CD14-positive monocyte (primary cell): ENCODE results near the gene ZNF598. TPM values are rescaled to one million over a fixed set of nuclear protein-coding genes. Genes with fewer than 3 reads are reported as not detected.

ENCODE experiments used
- DNase-seq, 3 donors: peaks; one replicate each; pipeline ENCODE4 v3.0.0-alpha.2; 2011 to 2022
- H2AFZ ChIP-seq: 2 replicates; pipeline ENCODE4 v1.6.0; 2012; ENCODE audit warnings: mild to moderate bottlenecking, low read depth, low read length, inconsistent platforms; ENCODE audit not compliant: insufficient read depth, poor library complexity, severe bottlenecking
- H3K27ac ChIP-seq, 2 donors: 1 replicate in 1 of 2; 2 replicates in 1 of 2; pipeline ENCODE4 v1.5.1; 2012 to 2013; ENCODE audit warnings: low read length in 2 of 2, control low read depth in 1 of 2, inconsistent platforms in 1 of 2, low read depth in 1 of 2, mild to moderate bottlenecking in 1 of 2
- H3K27me3 ChIP-seq, 2 donors: one replicate each; pipeline versions ENCODE4 v1.6.0 to v1.6.1; 2011 to 2013; ENCODE audit warnings: low read length in 2 of 2; ENCODE audit not compliant: control insufficient read depth in 2 of 2, insufficient read depth in 2 of 2
- H3K36me3 ChIP-seq, 2 donors: replicated peaks in 1 of 2; 1 replicate in 1 of 2; 2 replicates in 1 of 2; pipeline versions ENCODE4 v1.5.1 to v1.6.1; 2012 to 2013; ENCODE audit warnings: low read length in 2 of 2, control low read depth in 1 of 2, inconsistent platforms in 1 of 2, mild to moderate bottlenecking in 1 of 2; ENCODE audit not compliant: insufficient read depth in 2 of 2, control insufficient read depth in 1 of 2
- H3K4me1 ChIP-seq, 2 donors: 1 replicate in 1 of 2; 2 replicates in 1 of 2; pipeline versions ENCODE4 v1.5.1 to v1.6.1; 2012 to 2013; ENCODE audit warnings: low read length in 2 of 2, control low read depth in 1 of 2, inconsistent platforms in 1 of 2, mild to moderate bottlenecking in 1 of 2, moderate library complexity in 1 of 2; ENCODE audit not compliant: insufficient read depth in 2 of 2, control insufficient read depth in 1 of 2
- H3K4me2 ChIP-seq: replicated peaks from 2 replicates; pipeline ENCODE3; 2012; ENCODE audit warnings: low read length, moderate library complexity, mild to moderate bottlenecking; ENCODE audit not compliant: poor library complexity, severe bottlenecking; ENCODE audit errors: extremely low read depth
- H3K4me3 ChIP-seq, 3 experiments: fragments of 200-600 bp in 1 of 3; sonication (generic) in 1 of 3; replicated peaks in 1 of 3; 1 replicate in 2 of 3; 2 replicates in 1 of 3; pipeline ENCODE4 v1.5.1; 2011 to 2013; ENCODE audit warnings: low read length in 3 of 3, mild to moderate bottlenecking in 3 of 3, control low read depth in 2 of 3, low read depth in 2 of 3, inconsistent platforms in 1 of 3, moderate library complexity in 1 of 3
- H3K79me2 ChIP-seq: 2 replicates; pipeline ENCODE4 v1.6.0; 2012; ENCODE audit warnings: mild to moderate bottlenecking, control low read depth, inconsistent platforms, low read length, moderate library complexity; ENCODE audit not compliant: insufficient read depth
- H3K9ac ChIP-seq: 2 replicates; pipeline ENCODE4 v1.6.0; 2017; ENCODE audit warnings: low read length, mild to moderate bottlenecking; ENCODE audit not compliant: insufficient read depth, poor library complexity, severe bottlenecking
- H3K9me3 ChIP-seq, 2 donors: replicated peaks in 1 of 2; 1 replicate in 1 of 2; 2 replicates in 1 of 2; pipeline versions ENCODE4 v1.5.1 to v1.6.1; 2012 to 2013; ENCODE audit warnings: low read length in 2 of 2, control low read depth in 1 of 2; ENCODE audit not compliant: control insufficient read depth in 1 of 2, insufficient read depth in 1 of 2
- H4K20me1 ChIP-seq: 2 replicates; pipeline ENCODE4 v1.6.0; 2012; ENCODE audit warnings: mild to moderate bottlenecking, low read length, control low read depth, moderate library complexity; ENCODE audit not compliant: insufficient read depth
- H3K27ac Mint-ChIP-seq, 7 donors: one replicate each; pipeline ENCODE4 v1.8.0; 2020; ENCODE audit warnings: mild to moderate bottlenecking in 7 of 7, mixed read lengths in 7 of 7, moderate library complexity in 6 of 7, inconsistent platforms in 2 of 7
- H3K27me3 Mint-ChIP-seq, 3 donors: one replicate each; pipeline ENCODE4 v1.8.0; 2021 to 2022; ENCODE audit warnings: low read depth in 3 of 3, mild to moderate bottlenecking in 3 of 3, mixed read lengths in 3 of 3, moderate library complexity in 3 of 3, inconsistent platforms in 1 of 3
- H3K36me3 Mint-ChIP-seq, 2 donors: one replicate each; pipeline ENCODE4 v1.8.0; 2020; ENCODE audit warnings: mixed read lengths in 2 of 2, inconsistent platforms in 1 of 2, mild to moderate bottlenecking in 1 of 2
- H3K4me1 Mint-ChIP-seq: one replicate; pipeline ENCODE4 v1.8.0; 2020; ENCODE audit warnings: mild to moderate bottlenecking, mixed read lengths
- H3K4me3 Mint-ChIP-seq, 2 donors: one replicate each; pipeline ENCODE4 v1.8.0; 2020; ENCODE audit warnings: mild to moderate bottlenecking in 2 of 2, mixed read lengths in 2 of 2, moderate library complexity in 1 of 2
- H3K9me3 Mint-ChIP-seq, 7 donors: one replicate each; pipeline ENCODE4 v1.8.0; 2020 to 2022; ENCODE audit warnings: mixed read lengths in 7 of 7, mild to moderate bottlenecking in 6 of 7, moderate library complexity in 6 of 7, inconsistent platforms in 2 of 7
- WGBS: methylation state at CpG from one replicate; pipeline ENCODE4 v1.1.5; 2013; ENCODE audit warnings: missing lambda C conversion rate; ENCODE audit not compliant: insufficient coverage; 5-methylcytosine and 5-hydroxymethylcytosine counted together
- intact Hi-C, 2 donors: fragments of 100-400 bp; cut with micrococcal nuclease; formaldehyde crosslinking; loops; one replicate each; pipeline versions ENCODE4 v1.15.0 to v1.15.1; 2023
- polyA plus RNA-seq, 3 donors: library from polyadenylated mRNA; depleted of rRNA in 1 of 3; unstranded in 2 of 3; stranded (reverse) in 1 of 3; fragments of 300-500 nt in 2 of 3; fragments of >200 nt in 1 of 3; fragmentation: Illumina TruSeq in 2 of 3; gene quantifications; 1 replicate in 2 of 3; 2 replicates in 1 of 3; pipeline ENCODE4 v1.2.3, GENCODE V29; 2012 to 2021
- TF ChIP-seq, protein P1 (sequence below): fragments of 200-600 bp; IDR thresholded peaks from one replicate; pipeline ENCODE4 v1.8.0; 2022; ENCODE audit warnings: antibody characterized with exemption, mild to moderate bottlenecking

ZNF598 gene
- polyA plus RNA-seq, 3 donors = 1.4 to 42.1 (median 1.5) TPM

DNA sequence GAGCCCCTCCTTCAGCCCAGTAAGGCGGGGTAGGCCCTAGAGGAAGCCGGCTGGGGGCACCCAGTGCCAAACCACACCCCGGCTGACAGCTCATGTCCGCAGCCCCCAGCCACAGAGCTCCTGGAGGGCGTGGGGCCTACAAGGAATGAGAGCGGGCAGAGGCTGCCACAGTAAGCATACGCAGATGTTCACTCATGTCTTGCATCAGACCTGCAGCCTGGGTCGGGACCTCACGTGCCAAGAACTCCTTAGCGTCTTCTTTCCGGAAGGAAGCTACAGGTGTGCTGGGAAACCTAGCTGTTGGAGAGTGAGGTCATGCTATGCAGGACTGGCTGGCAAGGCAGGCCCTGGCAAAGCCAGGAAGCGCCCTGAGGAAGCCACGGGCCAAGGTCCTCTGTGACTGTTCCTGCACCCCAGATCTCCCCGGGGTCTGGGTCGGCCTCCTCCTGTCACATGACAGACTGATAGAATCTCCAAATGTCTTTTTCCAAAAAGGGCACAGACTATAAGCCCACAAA lies 1.6 kb downstream of the ZNF598 start:
- H2AFZ ChIP-seq = no peak overlapping the region
- no peak overlapping the region for H3K9ac ChIP-seq
- peaks cover 57% of the 10 kb centered on the region for H4K20me1 ChIP-seq
- 0% methylated on average over 15 of the region's 15 CpGs for WGBS
- intact Hi-C loops = loop anchor here (5.0 to 10.0 kb wide), 4 partner anchors 39 to 247 kb away; partner anchors contain the start of genes ECI1 (in 1 of the 2), NTHL1 (in 1 of the 2) and TSC2 (in 1 of the 2)
- peak in 1 of 3 donors; percentile 47 for DNase-seq
- peak overlapping the region in 2 of 3 experiments; percentile 59 to 85 for H3K4me3 ChIP-seq
- no peaks in the 10 kb centered on the region for H3K9me3 ChIP-seq
- H3K36me3 ChIP-seq = peaks cover 5% of the 10 kb centered on the region in 2 donors
- peak overlapping the region in 1 of 2 donors; percentile 85 for H3K27ac ChIP-seq
- peaks cover 0 to 2% (median 0%) of the 10 kb centered on the region in 7 donors for H3K9me3 Mint-ChIP-seq
- H3K4me1 Mint-ChIP-seq = peaks cover 50% of the 10 kb centered on the region
- peaks cover 60% of the 10 kb centered on the region for H3K79me2 ChIP-seq
- H3K4me1 ChIP-seq = peaks cover 40 to 67% of the 10 kb centered on the region in 2 donors
- no peaks in the 10 kb centered on the region for H3K27me3 ChIP-seq
- peak overlapping the region; percentile 81 to 89 for H3K4me3 Mint-ChIP-seq
- peaks cover 0 to 1% (median 0%) of the 10 kb centered on the region in 3 donors for H3K27me3 Mint-ChIP-seq
- TF ChIP-seq, protein P1, sequence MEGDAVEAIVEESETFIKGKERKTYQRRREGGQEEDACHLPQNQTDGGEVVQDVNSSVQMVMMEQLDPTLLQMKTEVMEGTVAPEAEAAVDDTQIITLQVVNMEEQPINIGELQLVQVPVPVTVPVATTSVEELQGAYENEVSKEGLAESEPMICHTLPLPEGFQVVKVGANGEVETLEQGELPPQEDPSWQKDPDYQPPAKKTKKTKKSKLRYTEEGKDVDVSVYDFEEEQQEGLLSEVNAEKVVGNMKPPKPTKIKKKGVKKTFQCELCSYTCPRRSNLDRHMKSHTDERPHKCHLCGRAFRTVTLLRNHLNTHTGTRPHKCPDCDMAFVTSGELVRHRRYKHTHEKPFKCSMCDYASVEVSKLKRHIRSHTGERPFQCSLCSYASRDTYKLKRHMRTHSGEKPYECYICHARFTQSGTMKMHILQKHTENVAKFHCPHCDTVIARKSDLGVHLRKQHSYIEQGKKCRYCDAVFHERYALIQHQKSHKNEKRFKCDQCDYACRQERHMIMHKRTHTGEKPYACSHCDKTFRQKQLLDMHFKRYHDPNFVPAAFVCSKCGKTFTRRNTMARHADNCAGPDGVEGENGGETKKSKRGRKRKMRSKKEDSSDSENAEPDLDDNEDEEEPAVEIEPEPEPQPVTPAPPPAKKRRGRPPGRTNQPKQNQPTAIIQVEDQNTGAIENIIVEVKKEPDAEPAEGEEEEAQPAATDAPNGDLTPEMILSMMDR = no peak
- H3K27ac Mint-ChIP-seq = peak overlapping the region; percentile 72 to 91 (median 85)
- H3K36me3 Mint-ChIP-seq = peaks cover 4 to 11% of the 10 kb centered on the region in 2 donors
- H3K4me2 ChIP-seq = peak overlapping the region; percentile 94

DNA sequence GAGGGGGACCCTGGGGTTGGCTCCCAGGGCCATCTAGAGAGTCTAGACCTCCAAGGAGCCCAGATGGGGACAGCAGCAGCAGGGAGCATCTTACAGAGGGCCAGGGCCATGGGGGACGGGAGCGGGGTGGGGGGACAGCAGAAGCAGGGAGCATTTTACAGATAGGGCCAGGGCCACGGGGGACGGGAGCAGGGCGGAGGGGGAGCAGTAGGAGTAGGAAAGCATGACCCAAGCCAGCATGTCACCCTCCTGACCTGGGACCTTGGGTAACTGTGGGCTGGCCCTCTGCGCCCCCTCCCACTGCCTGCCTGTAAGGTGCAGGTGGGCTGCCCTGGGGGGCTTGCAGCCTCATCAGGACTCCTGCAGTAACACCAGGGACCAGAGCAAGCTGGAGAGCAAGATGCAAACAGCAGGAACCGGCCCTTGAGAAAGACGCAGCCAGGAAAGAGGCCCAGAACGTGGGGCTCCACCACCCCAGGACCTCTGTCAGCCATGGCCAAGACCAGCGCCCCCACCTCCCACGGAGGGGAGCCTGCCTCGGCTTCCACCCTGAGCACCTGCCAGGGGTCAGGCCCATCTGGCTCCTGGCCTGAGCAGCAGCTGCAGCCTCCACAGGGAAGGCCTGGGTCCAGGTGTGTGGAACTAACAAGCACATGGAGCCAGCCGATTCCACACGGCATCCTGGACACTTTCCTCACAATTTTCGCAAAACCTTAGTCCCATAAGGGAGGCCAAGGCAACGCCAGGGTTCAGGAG lies 2.4 kb downstream of the ZNF598 start:
- H3K9me3 Mint-ChIP-seq = peaks cover 0 to 2% (median 0%) of the 10 kb centered on the region in 7 donors
- peaks cover 40 to 67% of the 10 kb centered on the region in 2 donors for H3K4me1 ChIP-seq
- no peaks in the 10 kb centered on the region for H3K27me3 ChIP-seq
- peaks cover 0 to 1% (median 0%) of the 10 kb centered on the region in 3 donors for H3K27me3 Mint-ChIP-seq
- no peaks in the 10 kb centered on the region for H3K9me3 ChIP-seq
- TF ChIP-seq, protein P1 = no peak
- peak overlapping the region in 2 of 7 donors; percentile 21 to 75 for H3K27ac Mint-ChIP-seq
- H3K36me3 ChIP-seq = peaks cover 12 to 13% of the 10 kb centered on the region in 2 donors
- peak overlapping the region; percentile 19 for H3K9ac ChIP-seq
- no peak for DNase-seq
- H3K4me3 Mint-ChIP-seq = peak overlapping the region; percentile 81 to 83
- peaks cover 7 to 14% of the 10 kb centered on the region in 2 donors for H3K36me3 Mint-ChIP-seq
- WGBS = 66% methylated on average over 13 of the region's 16 CpGs
- peak overlapping the region in 1 of 3 experiments; percentile 85 for H3K4me3 ChIP-seq
- intact Hi-C loops = loop anchor here (5.0 to 10.0 kb wide), 4 partner anchors 40 to 248 kb away; partner anchors contain the start of genes ECI1 (in 1 of the 2), NTHL1 (in 1 of the 2) and TSC2 (in 1 of the 2)
- peaks cover 60% of the 10 kb centered on the region for H3K79me2 ChIP-seq
- no peak overlapping the region for H2AFZ ChIP-seq
- H3K4me2 ChIP-seq = peak overlapping the region; percentile 94
- H3K27ac ChIP-seq = no peak overlapping the region
- peaks cover 50% of the 10 kb centered on the region for H3K4me1 Mint-ChIP-seq
- peaks cover 64% of the 10 kb centered on the region for H4K20me1 ChIP-seq
